MM.1S (cell line): ENCODE data around the gene DUXB.

Experiments used
- DNase-seq: peaks from one replicate; pipeline ENCODE4 v3.0.0-alpha.2; 2015
- H2AFZ ChIP-seq: fragments of 300-600 bp; sonication (generic); 2 replicates; pipeline ENCODE4 v1.6.0; 2016; ENCODE audit warnings: antibody characterized with exemption, low read length
- H3F3A ChIP-seq: fragments of 300-600 bp; sonication (generic); 2 replicates; pipeline ENCODE4 v1.6.1; 2016; ENCODE audit warnings: mild to moderate bottlenecking, antibody characterized with exemption, low read length, moderate library complexity, mixed read lengths; ENCODE audit not compliant: insufficient read depth
- H3K27ac ChIP-seq: fragments of 300-600 bp; sonication (generic); 2 replicates; pipeline ENCODE4 v1.5.1; 2016; ENCODE audit warnings: mild to moderate bottlenecking, low read length
- H3K27me3 ChIP-seq: fragments of 300-600 bp; sonication (generic); replicated peaks from 2 replicates; pipeline ENCODE4 v1.6.0; 2016; ENCODE audit warnings: low read length; ENCODE audit not compliant: insufficient read depth
- H3K36me3 ChIP-seq: fragments of 300-600 bp; sonication (generic); replicated peaks from 2 replicates; pipeline ENCODE4 v1.6.1; 2016; ENCODE audit warnings: mild to moderate bottlenecking, low read length, mixed read lengths; ENCODE audit not compliant: insufficient read depth
- H3K4me1 ChIP-seq: fragments of 300-600 bp; sonication (generic); 2 replicates; pipeline ENCODE4 v1.6.1; 2016; ENCODE audit warnings: low read length, mixed read lengths
- H3K4me2 ChIP-seq: fragments of 300-600 bp; sonication (generic); 2 replicates; pipeline ENCODE4 v1.6.0; 2016; ENCODE audit warnings: low read depth, low read length
- H3K4me3 ChIP-seq: fragments of 300-600 bp; sonication (generic); 2 replicates; pipeline ENCODE4 v1.5.1; 2016; ENCODE audit warnings: low read length, mixed read lengths
- H3K79me2 ChIP-seq: fragments of 300-600 bp; sonication (generic); 2 replicates; pipeline ENCODE4 v1.6.1; 2016; ENCODE audit warnings: mixed run types, low read length, mixed read lengths
- H3K9ac ChIP-seq: fragments of 300-600 bp; sonication (generic); 2 replicates; pipeline ENCODE4 v1.6.1; 2016; ENCODE audit warnings: low read length, mixed read lengths
- H3K9me2 ChIP-seq: fragments of 300-600 bp; sonication (generic); replicated peaks from 2 replicates; pipeline ENCODE4 v1.6.1; 2016; ENCODE audit warnings: mild to moderate bottlenecking, low read length, mixed read lengths; ENCODE audit not compliant: insufficient read depth
- H3K9me3 ChIP-seq: fragments of 300-600 bp; sonication (generic); replicated peaks from 2 replicates; pipeline ENCODE4 v1.6.1; 2016; ENCODE audit warnings: mild to moderate bottlenecking, low read length, mixed read lengths; ENCODE audit not compliant: insufficient read depth
- H4K20me1 ChIP-seq: fragments of 300-600 bp; sonication (generic); 2 replicates; pipeline ENCODE4 v1.6.1; 2016; ENCODE audit warnings: mild to moderate bottlenecking, low read length, moderate library complexity, mixed read lengths; ENCODE audit not compliant: insufficient read depth
- CTCF ChIP-seq: fragments of 300-600 bp; sonication (generic); IDR thresholded peaks from 2 replicates; pipeline ENCODE4 v1.5.1; 2016; ENCODE audit warnings: antibody characterized with exemption, low read length, mixed read lengths
- EZH2 ChIP-seq: fragments of 300-600 bp; sonication (generic); optimal IDR thresholded peaks from 2 replicates; pipeline ENCODE3; 2017; ENCODE audit warnings: low read depth, mild to moderate bottlenecking, antibody characterized with exemption, low read length, mixed read lengths
- EZH2phosphoT487 ChIP-seq: fragments of 300-600 bp; sonication (generic); IDR thresholded peaks from 2 replicates; pipeline ENCODE4 v1.6.1; 2018; ENCODE audit warnings: antibody characterized with exemption, low read length

Gene DUXB

GRCh38 chr16:75701361-75701760 lies at the start of gene DUXB:
Gene DUXB, minus strand, starts transcription at chr16:75701461. Its CDS starts 43 bp downstream, at chr16:75701418.
- DNase-seq: no peak
- no peaks in the 10 kb centered on the region for H4K20me1 ChIP-seq
- H3F3A ChIP-seq: no peaks in the 10 kb centered on the region
- H3K9me2 ChIP-seq: no peaks in the 10 kb centered on the region
- no peaks in the 10 kb centered on the region for H3K4me1 ChIP-seq
- H2AFZ ChIP-seq: no peak within 1 kb of the TSS
- no peaks in the 10 kb centered on the region for H3K27me3 ChIP-seq
- no peak within 1 kb of the TSS for H3K9ac ChIP-seq
- no peaks in the 10 kb centered on the region for H3K79me2 ChIP-seq
- H3K4me2 ChIP-seq: no peak within 1 kb of the TSS
- TF ChIP-seq CTCF: no peak
- TF ChIP-seq EZH2phosphoT487: no peak
- TF ChIP-seq EZH2: no peak
- no peak within 1 kb of the TSS for H3K4me3 ChIP-seq
- no peak within 1 kb of the TSS for H3K27ac ChIP-seq
- H3K36me3 ChIP-seq: no peaks in the 10 kb centered on the region
- no peaks in the 10 kb centered on the region for H3K9me3 ChIP-seq

- no peaks in the 10 kb centered on the region for H3K36me3 ChIP-seq
- H3K79me2 ChIP-seq: no peaks in the 10 kb centered on the region
- H4K20me1 ChIP-seq: no peaks in the 10 kb centered on the region
- DNase-seq: no peak
- no peak overlapping the region for H3K4me2 ChIP-seq
- H3K9me3 ChIP-seq: no peaks in the 10 kb centered on the region
- H3K4me1 ChIP-seq: no peaks in the 10 kb centered on the region
- no peak overlapping the region for H3K4me3 ChIP-seq
- H3K9ac ChIP-seq: no peak overlapping the region
- TF ChIP-seq CTCF: no peak
- TF ChIP-seq EZH2: no peak
- no peak for TF ChIP-seq EZH2phosphoT487
- no peak overlapping the region for H2AFZ ChIP-seq
- H3K9me2 ChIP-seq: no peaks in the 10 kb centered on the region
- no peaks in the 10 kb centered on the region for H3K27me3 ChIP-seq
- H3K27ac ChIP-seq: no peak overlapping the region
- no peaks in the 10 kb centered on the region for H3F3A ChIP-seq
These were observed 49.3 kb upstream of the DUXB start for GRCh38 chr16:75750528-75750927.

- DNase-seq: no peak
- Histone ChIP-seq H3K36me3 (no peaks in the 10 kb centered on the region), H3K4me3 (no peak overlapping the region), H3K4me1 (no peaks in the 10 kb centered on the region), H3K9ac (no peak overlapping the region), H4K20me1 (no peaks in the 10 kb centered on the region), H2AFZ (no peak overlapping the region), H3K79me2 (no peaks in the 10 kb centered on the region), H3F3A (no peaks in the 10 kb centered on the region), H3K27ac (no peak overlapping the region), H3K4me2 (no peak overlapping the region), H3K9me3 (no peaks in the 10 kb centered on the region), H3K9me2 (no peaks in the 10 kb centered on the region), H3K27me3 (no peaks in the 10 kb centered on the region)
- TF ChIP-seq CTCF (no peak), EZH2phosphoT487 (no peak), EZH2 (no peak)
These were observed 45.1 kb upstream of the DUXB start for GRCh38 chr16:75746359-75746758.
